Ishikawa (cell line): ENCODE measurements around the gene SUFU.
A peak's percentile ranks its signal among the peaks of the same experiment; 100 is the strongest.

ENCODE experiments used
- CEBPB ChIP-seq: IDR thresholded peaks from 2 replicates; pipeline ENCODE4 v1.6.1; 2012
- CREB1 ChIP-seq: IDR thresholded peaks from 2 replicates; pipeline ENCODE4 v1.6.1; 2012; ENCODE audit warnings: low read depth
- EGR1 ChIP-seq: IDR thresholded peaks from 2 replicates; pipeline ENCODE4 v1.6.1; 2012
- EP300 ChIP-seq: IDR thresholded peaks from 2 replicates; pipeline ENCODE4 v1.6.1; 2012; ENCODE audit warnings: borderline replicate concordance
- FOXM1 ChIP-seq: IDR thresholded peaks from 2 replicates; pipeline ENCODE4 v1.6.1; 2012; ENCODE audit warnings: low read depth, borderline replicate concordance
- MAX ChIP-seq: IDR thresholded peaks from 2 replicates; pipeline ENCODE4 v1.6.1; 2012
- NFIC ChIP-seq: IDR thresholded peaks from 2 replicates; pipeline ENCODE4 v1.6.1; 2012
- RAD21 ChIP-seq: IDR thresholded peaks from 2 replicates; pipeline ENCODE4 v1.6.1; 2012; ENCODE audit warnings: low read depth
- TAF1 ChIP-seq: IDR thresholded peaks from 2 replicates; pipeline ENCODE4 v1.6.1; 2012; ENCODE audit warnings: low read depth, mild to moderate bottlenecking
- TCF12 ChIP-seq: IDR thresholded peaks from 2 replicates; pipeline ENCODE4 v1.6.1; 2012; ENCODE audit warnings: low read depth
- TEAD4 ChIP-seq: IDR thresholded peaks from 2 replicates; pipeline ENCODE4 v1.6.1; 2012
- YY1 ChIP-seq: IDR thresholded peaks from 2 replicates; pipeline ENCODE4 v1.6.1; 2012; ENCODE audit warnings: low read depth
- ZBTB7A ChIP-seq: IDR thresholded peaks from 2 replicates; pipeline ENCODE4 v1.6.1; 2012; ENCODE audit warnings: low read depth
- TF ChIP-seq, protein P1 (sequence below): IDR thresholded peaks from 2 replicates; pipeline ENCODE4 v1.6.1; 2012; ENCODE audit warnings: low read depth, mild to moderate bottlenecking
- TF ChIP-seq, protein P2 (sequence below): IDR thresholded peaks from 2 replicates; pipeline ENCODE4 v1.6.1; 2012

SUFU gene

GRCh38 chr10:102644066-102644645, 140.4 kb downstream of the SUFU start, which contains the start of gene TRIM8:
Gene TRIM8 (plus strand): TSS chr10:102644479. CDS start chr10:102644618, 139 bp downstream.
- no peak; the same call in 1 of the 2 replicates for TF ChIP-seq TEAD4
- TF ChIP-seq MAX = no peak
- peak; percentile 36; the same call in 1 of the 2 replicates for TF ChIP-seq EP300
- no peak for TF ChIP-seq NFIC
- no peak for TF ChIP-seq FOXM1
- peak; percentile 24; the same call in 1 of the 2 replicates for TF ChIP-seq TAF1
- TF ChIP-seq YY1 = peak; percentile 15

DNA sequence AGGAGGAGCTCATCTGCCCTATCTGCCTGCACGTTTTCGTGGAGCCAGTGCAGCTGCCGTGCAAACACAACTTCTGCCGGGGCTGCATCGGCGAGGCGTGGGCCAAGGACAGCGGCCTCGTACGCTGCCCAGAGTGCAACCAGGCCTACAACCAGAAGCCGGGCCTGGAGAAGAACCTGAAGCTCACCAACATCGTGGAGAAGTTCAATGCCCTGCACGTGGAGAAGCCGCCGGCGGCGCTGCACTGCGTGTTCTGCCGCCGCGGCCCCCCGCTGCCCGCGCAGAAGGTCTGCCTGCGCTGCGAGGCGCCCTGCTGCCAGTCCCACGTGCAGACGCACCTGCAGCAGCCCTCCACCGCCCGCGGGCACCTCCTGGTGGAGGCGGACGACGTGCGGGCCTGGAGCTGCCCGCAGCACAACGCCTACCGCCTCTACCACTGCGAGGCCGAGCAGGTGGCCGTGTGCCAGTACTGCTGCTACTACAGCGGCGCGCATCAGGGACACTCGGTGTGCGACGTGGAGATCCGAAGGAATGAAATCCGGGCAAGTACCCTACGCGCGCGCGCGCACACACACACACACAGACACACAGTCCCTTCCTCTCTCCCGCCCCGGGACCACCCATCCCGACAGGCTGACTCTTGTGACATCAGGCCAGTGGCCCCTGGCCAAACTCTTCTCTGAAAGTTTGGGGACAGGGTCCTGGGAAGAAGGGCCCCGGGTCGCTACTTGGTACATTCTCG, 141.0 kb downstream of the SUFU start:
- TF ChIP-seq ZBTB7A (no peak; the same call in 1 of the 2 replicates), TCF12 (peak; percentile 79), TEAD4 (no peak; the same call in 1 of the 2 replicates), EGR1 (peak; percentile 37; the same call in 1 of the 2 replicates), NFIC (peak; percentile 55), CEBPB (no peak), FOXM1 (no peak), CREB1 (no peak), EP300 (no peak), TAF1 (no peak), MAX (peak; percentile 99), YY1 (no peak; the same call in 1 of the 2 replicates), RAD21 (peak; percentile 47; the same call in 1 of the 2 replicates)
- TF ChIP-seq, protein P1, sequence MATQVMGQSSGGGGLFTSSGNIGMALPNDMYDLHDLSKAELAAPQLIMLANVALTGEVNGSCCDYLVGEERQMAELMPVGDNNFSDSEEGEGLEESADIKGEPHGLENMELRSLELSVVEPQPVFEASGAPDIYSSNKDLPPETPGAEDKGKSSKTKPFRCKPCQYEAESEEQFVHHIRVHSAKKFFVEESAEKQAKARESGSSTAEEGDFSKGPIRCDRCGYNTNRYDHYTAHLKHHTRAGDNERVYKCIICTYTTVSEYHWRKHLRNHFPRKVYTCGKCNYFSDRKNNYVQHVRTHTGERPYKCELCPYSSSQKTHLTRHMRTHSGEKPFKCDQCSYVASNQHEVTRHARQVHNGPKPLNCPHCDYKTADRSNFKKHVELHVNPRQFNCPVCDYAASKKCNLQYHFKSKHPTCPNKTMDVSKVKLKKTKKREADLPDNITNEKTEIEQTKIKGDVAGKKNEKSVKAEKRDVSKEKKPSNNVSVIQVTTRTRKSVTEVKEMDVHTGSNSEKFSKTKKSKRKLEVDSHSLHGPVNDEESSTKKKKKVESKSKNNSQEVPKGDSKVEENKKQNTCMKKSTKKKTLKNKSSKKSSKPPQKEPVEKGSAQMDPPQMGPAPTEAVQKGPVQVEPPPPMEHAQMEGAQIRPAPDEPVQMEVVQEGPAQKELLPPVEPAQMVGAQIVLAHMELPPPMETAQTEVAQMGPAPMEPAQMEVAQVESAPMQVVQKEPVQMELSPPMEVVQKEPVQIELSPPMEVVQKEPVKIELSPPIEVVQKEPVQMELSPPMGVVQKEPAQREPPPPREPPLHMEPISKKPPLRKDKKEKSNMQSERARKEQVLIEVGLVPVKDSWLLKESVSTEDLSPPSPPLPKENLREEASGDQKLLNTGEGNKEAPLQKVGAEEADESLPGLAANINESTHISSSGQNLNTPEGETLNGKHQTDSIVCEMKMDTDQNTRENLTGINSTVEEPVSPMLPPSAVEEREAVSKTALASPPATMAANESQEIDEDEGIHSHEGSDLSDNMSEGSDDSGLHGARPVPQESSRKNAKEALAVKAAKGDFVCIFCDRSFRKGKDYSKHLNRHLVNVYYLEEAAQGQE = no peak
- TF ChIP-seq, protein P2, sequence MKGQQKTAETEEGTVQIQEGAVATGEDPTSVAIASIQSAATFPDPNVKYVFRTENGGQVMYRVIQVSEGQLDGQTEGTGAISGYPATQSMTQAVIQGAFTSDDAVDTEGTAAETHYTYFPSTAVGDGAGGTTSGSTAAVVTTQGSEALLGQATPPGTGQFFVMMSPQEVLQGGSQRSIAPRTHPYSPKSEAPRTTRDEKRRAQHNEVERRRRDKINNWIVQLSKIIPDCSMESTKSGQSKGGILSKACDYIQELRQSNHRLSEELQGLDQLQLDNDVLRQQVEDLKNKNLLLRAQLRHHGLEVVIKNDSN = peak; percentile 40; the same call in 1 of the 2 replicates

DNA sequence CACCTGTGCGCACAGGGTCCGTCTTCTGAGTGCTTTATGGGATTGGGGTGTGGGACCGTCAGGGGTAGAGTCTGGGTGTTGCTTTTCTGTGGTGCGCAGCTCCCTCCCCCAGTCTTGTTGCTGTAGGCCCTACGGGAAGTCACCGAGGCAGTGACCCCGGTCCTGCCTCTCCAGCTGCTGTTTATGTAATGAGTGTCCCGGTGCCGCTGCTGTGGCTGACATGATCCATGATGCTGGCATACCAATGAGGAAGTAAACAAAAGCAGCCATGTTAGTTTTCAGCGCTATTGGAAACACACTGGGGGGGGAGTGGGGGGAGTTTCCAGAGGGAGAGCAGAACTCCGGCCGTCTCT, 141.6 kb downstream of the SUFU start:
- TF ChIP-seq TAF1 (0 out of 2 replicates have a peak, but pooled peaks have one; percentile 6), TEAD4 (0 out of 2 replicates have a peak, but pooled peaks have one; percentile 11), CEBPB (no peak), YY1 (peak; percentile 79)

DNA sequence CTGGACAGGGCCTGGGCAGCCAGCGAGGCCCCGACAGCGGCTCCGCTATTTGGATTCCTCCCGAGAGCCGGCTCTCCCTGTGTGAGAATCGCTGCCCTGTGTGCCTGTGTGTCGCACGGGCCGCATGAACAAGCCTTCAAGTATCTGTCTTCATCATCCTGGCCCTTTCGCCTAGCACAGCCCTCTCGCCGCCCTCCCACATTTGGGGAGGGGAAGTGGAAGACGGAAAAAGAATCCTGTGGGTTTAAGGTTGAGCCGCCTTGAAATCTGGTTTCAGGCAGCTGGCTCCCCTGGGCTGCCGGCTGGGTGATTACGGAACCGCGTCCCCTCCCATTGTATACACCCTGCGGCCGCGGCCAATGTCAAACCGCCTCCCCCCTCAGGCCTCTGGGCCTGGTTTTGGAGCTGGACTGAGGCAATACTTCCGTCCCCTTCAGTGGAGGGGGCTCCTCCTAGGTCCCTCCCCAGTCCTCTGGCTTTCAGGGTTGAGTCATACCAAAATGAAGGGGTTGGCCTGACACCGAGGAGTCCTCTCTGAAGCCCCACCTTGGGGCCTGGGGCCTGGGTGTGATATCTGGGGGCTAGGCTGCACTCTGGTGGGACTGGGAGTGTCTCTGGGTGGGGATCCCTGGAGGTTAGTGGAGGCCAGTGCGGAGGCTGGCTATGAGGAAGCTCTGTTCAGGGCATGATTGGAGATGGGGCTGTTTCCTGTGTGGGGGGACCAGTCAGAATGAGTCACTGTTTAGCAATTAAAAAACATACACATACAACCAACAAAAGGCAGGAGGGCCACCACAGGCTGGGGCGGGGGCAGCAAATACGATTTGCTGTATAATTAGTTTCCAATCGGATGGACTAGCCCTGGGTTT, 142.2 kb downstream of the SUFU start:
- TF ChIP-seq TAF1 (peak; percentile 25; the same call in 1 of the 2 replicates), RAD21 (no peak), FOXM1 (no peak), NFIC (0 out of 2 replicates have a peak, but pooled peaks have one; percentile 5), CEBPB (0 out of 2 replicates have a peak, but pooled peaks have one; percentile 24), YY1 (no peak)

DNA sequence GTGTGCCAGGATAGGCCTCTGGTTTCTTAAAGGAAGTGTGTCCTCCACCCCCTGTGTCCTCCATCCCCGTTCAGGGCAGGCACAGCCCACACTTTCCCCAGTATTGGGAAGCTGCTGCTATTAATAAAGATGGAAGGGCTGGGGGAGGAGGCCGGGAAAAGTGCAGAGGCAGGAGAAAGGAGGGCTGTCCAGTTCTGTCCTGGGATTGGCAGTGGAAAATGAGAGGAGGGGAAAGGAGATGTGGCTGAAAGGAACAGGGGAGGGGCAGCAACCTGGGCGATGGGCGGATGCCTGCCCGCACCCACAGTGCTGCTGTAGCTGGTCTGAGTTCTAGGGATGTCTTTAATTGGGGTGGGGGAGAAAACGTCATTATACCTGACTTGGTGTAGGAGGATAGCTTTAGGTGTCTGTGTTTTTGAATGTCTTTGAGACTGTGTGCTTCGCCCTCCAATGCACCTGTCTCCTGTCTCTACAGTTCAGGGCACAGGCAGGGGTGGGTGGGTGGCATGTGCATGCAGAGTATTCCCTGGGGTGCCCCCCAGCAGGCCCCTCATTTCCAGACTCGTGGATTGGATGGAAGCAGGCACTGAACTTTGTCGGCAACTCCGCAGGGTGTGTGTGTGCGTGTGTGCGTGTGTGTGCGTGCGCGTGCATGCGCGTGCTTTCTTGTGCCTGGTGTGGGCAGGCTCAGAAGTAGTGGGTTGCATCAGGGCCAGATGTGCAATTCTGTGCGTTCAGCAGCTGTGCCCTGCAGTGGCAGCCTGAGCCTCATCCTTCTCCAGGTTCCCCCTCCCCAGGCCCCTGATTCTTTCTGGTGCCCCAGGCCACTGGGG, 143.1 kb downstream of the SUFU start:
- TF ChIP-seq EGR1 (no peak), NFIC (no peak), MAX (no peak), EP300 (no peak), RAD21 (no peak), TEAD4 (no peak), CREB1 (no peak), FOXM1 (no peak), ZBTB7A (no peak), TAF1 (no peak)
